ENCODE measurements around the gene TH.

- TF ChIP-seq CTCF (IDR thresholded peaks at IDR 0.05) (no peak), POLR2AphosphoS5 (IDR thresholded peaks at IDR 0.05) (no peak)
Observed at GRCh38 chr11:2172676-2173075, 1.1 kb upstream of the TH start.
